Astrocyte (in vitro differentiated cells and primary cell): ENCODE results near the gene NRAP. TPM values are rescaled to one million over a fixed set of nuclear protein-coding genes. Genes with fewer than 3 reads are reported as not detected.

Experiments
- DNase-seq: peaks from one replicate; pipeline ENCODE4 v3.0.0-alpha.2; 2010; ENCODE audit warnings: low read depth
- FAIRE-seq: peaks from 2 replicates; lab custom pipeline; 2011; peaks lifted over from hg19 to GRCh38; lab: Jason Lieb, UNC
- H2AFZ ChIP-seq: 2 replicates; pipeline ENCODE4 v1.6.0; 2012; ENCODE audit warnings: low read depth, low read length, inconsistent platforms
- H3K27ac ChIP-seq: 2 replicates; pipeline ENCODE4 v1.5.1; 2011; ENCODE audit warnings: low read depth, low read length, inconsistent platforms
- H3K27me3 ChIP-seq: 2 replicates; pipeline ENCODE4 v1.6.0; 2011; ENCODE audit warnings: low read length, inconsistent platforms; ENCODE audit not compliant: insufficient read depth
- H3K36me3 ChIP-seq: 2 replicates; pipeline ENCODE4 v1.5.1; 2011; ENCODE audit warnings: low read length, inconsistent platforms; ENCODE audit not compliant: insufficient read depth
- H3K4me1 ChIP-seq: 2 replicates; pipeline ENCODE4 v1.5.1; 2011; ENCODE audit warnings: low read length, inconsistent platforms; ENCODE audit not compliant: insufficient read depth
- H3K4me2 ChIP-seq: 2 replicates; pipeline ENCODE4 v1.6.0; 2012; ENCODE audit warnings: low read length, inconsistent platforms
- H3K4me3 ChIP-seq: 2 replicates; pipeline ENCODE4 v1.5.1; 2011; ENCODE audit warnings: low read depth, mild to moderate bottlenecking, low read length, inconsistent platforms; ENCODE audit not compliant: insufficient read depth
- H3K79me2 ChIP-seq: 2 replicates; pipeline ENCODE4 v1.6.0; 2012; ENCODE audit warnings: mild to moderate bottlenecking, low read length, inconsistent platforms; ENCODE audit not compliant: insufficient read depth
- H3K9ac ChIP-seq: 2 replicates; pipeline ENCODE4 v1.6.0; 2012; ENCODE audit warnings: mild to moderate bottlenecking, low read length, inconsistent platforms
- H3K9me3 ChIP-seq: 2 replicates; pipeline ENCODE4 v1.5.1; 2012; ENCODE audit warnings: low read depth, mild to moderate bottlenecking, low read length, inconsistent platforms; ENCODE audit not compliant: insufficient read depth
- H4K20me1 ChIP-seq: 2 replicates; pipeline ENCODE4 v1.6.0; 2012; ENCODE audit warnings: low read length, inconsistent platforms; ENCODE audit not compliant: insufficient read depth
- H3K27ac Mint-ChIP-seq: one replicate; pipeline ENCODE4 v1.8.0; 2021; ENCODE audit warnings: mild to moderate bottlenecking, mixed read lengths; ENCODE audit not compliant: unreplicated experiment
- H3K27me3 Mint-ChIP-seq: one replicate; pipeline ENCODE4 v1.8.0; 2021; ENCODE audit warnings: low read depth, mixed read lengths; ENCODE audit not compliant: unreplicated experiment
- H3K36me3 Mint-ChIP-seq: one replicate; pipeline ENCODE4 v1.8.0; 2021; ENCODE audit warnings: low read depth, mixed read lengths; ENCODE audit not compliant: unreplicated experiment
- H3K4me1 Mint-ChIP-seq: one replicate; pipeline ENCODE4 v1.8.0; 2021; ENCODE audit warnings: low read depth, mixed read lengths; ENCODE audit not compliant: unreplicated experiment
- H3K4me3 Mint-ChIP-seq: one replicate; pipeline ENCODE4 v1.8.0; 2021; ENCODE audit warnings: mild to moderate bottlenecking, moderate library complexity, mixed read lengths; ENCODE audit not compliant: unreplicated experiment
- H3K9me3 Mint-ChIP-seq: one replicate; pipeline ENCODE4 v1.8.0; 2021; ENCODE audit warnings: mild to moderate bottlenecking, mixed read lengths; ENCODE audit not compliant: unreplicated experiment
- CTCF ChIP-seq: IDR thresholded peaks from 2 replicates; pipeline ENCODE4 v1.5.1; 2011; ENCODE audit warnings: low read depth, mild to moderate bottlenecking, inconsistent platforms, low read length, moderate library complexity; ENCODE audit not compliant: insufficient read depth
- EZH2 ChIP-seq: IDR thresholded peaks from 2 replicates; pipeline ENCODE4 v1.6.1; 2012; ENCODE audit warnings: mild to moderate bottlenecking, low read length, inconsistent platforms; ENCODE audit not compliant: insufficient read depth
- total RNA-seq: library from RNA; stranded (reverse); gene quantifications from 2 replicates; pipeline ENCODE4 v1.2.1, GENCODE V29; 2021

NRAP gene
- total RNA-seq, 1 donor from 2014 or later = not detected

- H3K4me3 Mint-ChIP-seq = no peak overlapping the region
- H3K36me3 Mint-ChIP-seq = peaks cover 3% of the 10 kb centered on the region
- Histone ChIP-seq H3K4me3 (no peak overlapping the region), H3K27me3 (no peaks in the 10 kb centered on the region), H3K27ac (peak overlapping the region; percentile 27), H3K36me3 (no peaks in the 10 kb centered on the region), H3K9ac (no peak overlapping the region), H2AFZ (no peak overlapping the region), H3K9me3 (no peaks in the 10 kb centered on the region), H3K79me2 (peaks cover 3% of the 10 kb centered on the region), H4K20me1 (peaks cover 65% of the 10 kb centered on the region), H3K4me2 (peak overlapping the region; percentile 77), H3K4me1 (peaks cover 16% of the 10 kb centered on the region)
- TF ChIP-seq CTCF = no peak
- TF ChIP-seq EZH2 = no peak
- H3K4me1 Mint-ChIP-seq = peaks cover 31% of the 10 kb centered on the region
- DNase-seq (no peak), FAIRE-seq (no peak)
- no peaks in the 10 kb centered on the region for H3K9me3 Mint-ChIP-seq
- H3K27ac Mint-ChIP-seq = peak overlapping the region; percentile 77
- no peaks in the 10 kb centered on the region for H3K27me3 Mint-ChIP-seq
These were observed 44.8 kb upstream of the NRAP start for GRCh38 chr10:113708640-113709039.

- H3K4me1 Mint-ChIP-seq = peaks cover 31% of the 10 kb centered on the region
- H3K9me3 Mint-ChIP-seq = no peaks in the 10 kb centered on the region
- H3K36me3 ChIP-seq = no peaks in the 10 kb centered on the region
- H3K79me2 ChIP-seq = peaks cover under 1% of the 10 kb centered on the region
- H3K27me3 Mint-ChIP-seq = no peaks in the 10 kb centered on the region
- H3K4me3 ChIP-seq = no peak overlapping the region
- FAIRE-seq (no peak), DNase-seq (no peak)
- no peaks in the 10 kb centered on the region for H3K27me3 ChIP-seq
- no peak overlapping the region for H3K4me2 ChIP-seq
- H4K20me1 ChIP-seq = peaks cover 58% of the 10 kb centered on the region
- H2AFZ ChIP-seq = no peak overlapping the region
- no peak overlapping the region for H3K9ac ChIP-seq
- H3K27ac ChIP-seq = no peak overlapping the region
- H3K9me3 ChIP-seq = no peaks in the 10 kb centered on the region
- TF ChIP-seq CTCF (no peak), EZH2 (no peak)
- H3K27ac Mint-ChIP-seq = no peak overlapping the region
- peaks cover 16% of the 10 kb centered on the region for H3K4me1 ChIP-seq
- H3K4me3 Mint-ChIP-seq = no peak overlapping the region
- peaks cover 5% of the 10 kb centered on the region for H3K36me3 Mint-ChIP-seq
These were observed 42.8 kb upstream of the NRAP start for GRCh38 chr10:113706623-113707022.

- TF ChIP-seq CTCF = no peak
- TF ChIP-seq EZH2 = no peak
- no peak overlapping the region for H2AFZ ChIP-seq
- Mint-ChIP-seq H3K4me1 (peaks cover 20% of the 10 kb centered on the region), H3K27ac (no peak overlapping the region), H3K4me3 (no peak overlapping the region), H3K27me3 (no peaks in the 10 kb centered on the region), H3K9me3 (no peaks in the 10 kb centered on the region), H3K36me3 (peaks cover 12% of the 10 kb centered on the region)
- no peaks in the 10 kb centered on the region for H3K9me3 ChIP-seq
- no peak overlapping the region for H3K27ac ChIP-seq
- DNase-seq (no peak), FAIRE-seq (no peak)
- H4K20me1 ChIP-seq = peaks cover 49% of the 10 kb centered on the region
- no peaks in the 10 kb centered on the region for H3K36me3 ChIP-seq
- no peaks in the 10 kb centered on the region for H3K27me3 ChIP-seq
- no peaks in the 10 kb centered on the region for H3K79me2 ChIP-seq
- H3K4me1 ChIP-seq = peaks cover 16% of the 10 kb centered on the region
- no peak overlapping the region for H3K9ac ChIP-seq
- H3K4me3 ChIP-seq = no peak overlapping the region
- no peak overlapping the region for H3K4me2 ChIP-seq
These were observed 41.5 kb upstream of the NRAP start for GRCh38 chr10:113705344-113705652.
